ENCODE results near the gene SMIM20.
A peak's percentile ranks its signal among the peaks of the same experiment; 100 is the strongest.
"Not testable (repeated sequence)": the region's sequence is repeated elsewhere in the genome, so short reads cannot be mapped to it uniquely, and the experiment has no call there.

The SMIM20 gene

GRCh38 chr4:25913851-25914669 is at the start of gene SMIM20:
Gene SMIM20 (plus strand): TSS chr4:25914220. CDS start chr4:25914314, 94 bp downstream.
- DNase-seq = peak; percentile 90 to 93

GRCh38 chr4:25865586-25865985 is 48.4 kb upstream of the SMIM20 start:
- no peak for DNase-seq

- DNase-seq = not testable (repeated sequence)
These were observed 47.6 kb upstream of the SMIM20 start for GRCh38 chr4:25866401-25866800.

- no peak for DNase-seq
These were observed 46.2 kb upstream of the SMIM20 start for GRCh38 chr4:25867781-25868294.

DNA sequence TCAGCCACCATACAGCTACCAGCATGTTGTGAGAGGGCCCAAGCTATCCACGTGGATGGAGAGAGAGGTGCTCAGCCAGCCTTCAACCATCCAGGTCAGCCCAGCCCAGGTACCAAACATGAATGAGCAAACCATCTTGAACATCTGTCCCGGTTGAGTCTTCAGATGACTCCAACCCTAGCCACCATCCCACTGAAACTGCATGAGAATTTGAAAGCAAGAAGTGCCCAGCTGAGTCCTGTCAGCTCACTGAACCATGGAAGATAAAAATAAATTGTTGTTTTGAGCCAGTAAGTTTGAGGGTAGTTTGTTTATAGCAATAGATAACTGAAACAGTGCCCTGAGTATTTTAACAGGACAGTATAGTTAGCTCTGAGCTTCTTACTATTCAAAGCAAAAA is 43.9 kb upstream of the SMIM20 start:
- no peak for DNase-seq

DNA sequence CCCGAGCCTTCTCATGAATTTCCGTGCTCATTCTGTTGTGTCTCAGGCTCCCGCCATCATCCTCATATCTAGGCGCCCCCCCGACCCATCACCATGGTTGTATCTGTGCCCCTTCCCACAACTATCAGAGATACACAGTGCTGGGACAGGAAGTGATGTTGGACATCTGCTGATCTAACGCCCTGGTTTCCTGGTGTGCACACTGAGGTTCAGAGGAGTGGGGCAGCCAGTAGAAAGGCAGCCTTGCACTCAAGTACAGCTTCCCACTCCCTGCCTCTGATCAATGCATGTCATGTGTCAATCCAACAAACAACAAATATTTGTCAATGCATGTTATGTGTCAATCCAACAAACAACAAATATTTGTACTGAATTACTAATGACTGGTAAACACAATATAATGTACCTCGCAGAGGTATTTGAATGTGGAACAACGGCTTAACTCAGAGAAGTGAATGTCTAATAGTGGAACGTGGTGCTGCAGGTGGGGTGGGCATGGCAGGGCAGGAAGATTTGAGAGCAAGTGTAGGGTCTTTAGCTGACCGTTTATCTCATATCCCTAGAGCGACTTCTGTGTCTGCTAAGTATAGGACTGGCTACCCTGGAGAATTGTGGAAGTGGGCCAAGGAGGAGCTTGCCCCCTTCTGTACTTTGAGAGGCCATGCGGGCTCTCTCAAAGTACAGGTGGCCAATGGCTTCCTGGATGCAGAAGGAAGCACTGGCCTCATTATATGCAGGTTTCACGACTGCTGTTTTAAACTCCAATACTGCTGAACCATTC is 41.0 kb upstream of the SMIM20 start:
- no peak for DNase-seq

- DNase-seq = no peak
These were observed 40.3 kb upstream of the SMIM20 start for GRCh38 chr4:25873632-25874129.

GRCh38 chr4:25874655-25875054 is 39.4 kb upstream of the SMIM20 start:
- no peak for DNase-seq

- no peak for DNase-seq
These were observed 38.7 kb upstream of the SMIM20 start for GRCh38 chr4:25875281-25875745.

GRCh38 chr4:25878676-25879075 is 35.3 kb upstream of the SMIM20 start:
- DNase-seq = no peak

DNA sequence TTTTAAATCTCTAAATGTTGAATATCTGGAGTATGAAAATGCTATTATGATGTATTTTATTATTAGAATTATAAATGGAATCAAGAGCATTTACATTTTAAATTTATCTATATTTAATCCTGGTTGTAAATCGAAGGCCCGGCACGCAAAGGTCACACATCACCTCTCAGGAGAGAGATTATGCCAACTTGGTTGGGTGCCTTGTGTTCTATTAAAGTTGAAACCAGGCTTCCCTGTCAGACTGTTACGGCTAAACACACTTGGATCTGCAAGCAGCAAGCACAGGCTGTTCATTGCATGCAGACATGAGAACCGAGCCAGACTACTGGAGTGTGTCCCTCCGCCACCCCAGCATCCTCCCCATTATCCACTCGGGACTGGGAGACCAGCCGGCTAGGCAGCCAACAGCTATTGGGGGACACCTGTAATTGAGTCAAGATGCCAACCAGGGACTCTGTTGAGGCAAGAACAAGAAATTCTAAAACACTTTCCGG is 34.9 kb upstream of the SMIM20 start:
- DNase-seq = no peak

- no peak for DNase-seq
These were observed 34.4 kb upstream of the SMIM20 start for GRCh38 chr4:25879587-25879986.

GRCh38 chr4:25879991-25880651 is 33.9 kb upstream of the SMIM20 start:
- no peak for DNase-seq

DNA sequence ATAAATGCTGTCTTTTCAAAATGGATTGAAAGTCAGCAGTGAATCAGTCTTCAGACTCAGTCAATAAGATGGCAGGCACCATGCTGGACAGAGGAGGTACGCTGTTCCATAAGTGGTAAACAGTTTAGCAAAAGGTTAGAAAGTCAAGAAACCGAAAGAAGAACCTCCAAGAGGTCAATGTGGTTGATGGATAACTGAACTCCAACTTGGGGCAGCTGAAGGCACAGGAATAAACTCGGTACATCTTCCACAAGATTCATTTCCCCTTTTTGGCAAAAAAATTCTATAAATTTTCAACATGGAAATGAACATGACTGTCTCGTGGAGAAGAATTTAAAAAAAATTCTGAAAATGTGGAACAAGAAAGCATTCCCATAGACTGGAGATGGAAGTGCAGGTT is 32.8 kb upstream of the SMIM20 start:
- no peak for DNase-seq

- no peak for DNase-seq
These were observed 31.8 kb upstream of the SMIM20 start for GRCh38 chr4:25882226-25882625.

- no peak for DNase-seq
These were observed 30.5 kb upstream of the SMIM20 start for GRCh38 chr4:25883565-25883964.

DNA sequence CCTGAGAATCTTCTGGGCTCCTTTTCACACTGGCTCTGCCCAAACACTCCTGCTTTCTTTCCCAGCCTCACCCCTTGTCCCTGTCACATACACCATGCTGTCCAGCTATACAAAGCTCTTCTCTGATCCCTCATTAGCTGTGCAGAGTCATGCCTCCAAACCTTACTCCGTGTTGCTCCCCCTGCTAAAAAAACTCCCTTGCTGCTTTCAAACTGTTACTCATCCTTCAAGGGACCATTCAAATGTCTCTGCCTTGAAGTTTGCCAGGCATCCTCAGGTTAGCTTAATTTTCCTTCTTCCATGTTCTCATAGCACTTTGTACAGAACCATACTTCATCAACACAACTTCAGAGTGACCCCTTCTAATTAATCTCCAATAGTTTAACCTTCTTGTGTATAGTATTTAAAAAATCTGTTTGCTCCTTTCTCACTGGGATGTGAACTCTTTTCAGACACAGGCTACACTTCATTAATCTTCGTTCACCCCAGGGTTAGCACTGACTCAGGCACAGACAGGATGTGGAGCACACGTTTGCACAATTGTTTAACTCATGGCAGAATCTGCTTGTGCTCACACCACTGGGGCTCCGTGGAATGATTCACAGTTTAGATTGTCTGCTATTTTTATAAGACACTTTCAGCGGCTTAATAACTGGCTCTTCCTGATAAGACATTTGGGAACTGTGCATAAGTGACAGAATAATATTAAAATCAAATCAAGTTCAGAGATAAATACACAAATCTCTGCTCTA is 29.8 kb upstream of the SMIM20 start:
- DNase-seq = no peak

GRCh38 chr4:25888781-25889180 is 25.2 kb upstream of the SMIM20 start:
- no peak for DNase-seq

GRCh38 chr4:25889589-25890503 is 24.2 kb upstream of the SMIM20 start:
- no peak for DNase-seq

DNA sequence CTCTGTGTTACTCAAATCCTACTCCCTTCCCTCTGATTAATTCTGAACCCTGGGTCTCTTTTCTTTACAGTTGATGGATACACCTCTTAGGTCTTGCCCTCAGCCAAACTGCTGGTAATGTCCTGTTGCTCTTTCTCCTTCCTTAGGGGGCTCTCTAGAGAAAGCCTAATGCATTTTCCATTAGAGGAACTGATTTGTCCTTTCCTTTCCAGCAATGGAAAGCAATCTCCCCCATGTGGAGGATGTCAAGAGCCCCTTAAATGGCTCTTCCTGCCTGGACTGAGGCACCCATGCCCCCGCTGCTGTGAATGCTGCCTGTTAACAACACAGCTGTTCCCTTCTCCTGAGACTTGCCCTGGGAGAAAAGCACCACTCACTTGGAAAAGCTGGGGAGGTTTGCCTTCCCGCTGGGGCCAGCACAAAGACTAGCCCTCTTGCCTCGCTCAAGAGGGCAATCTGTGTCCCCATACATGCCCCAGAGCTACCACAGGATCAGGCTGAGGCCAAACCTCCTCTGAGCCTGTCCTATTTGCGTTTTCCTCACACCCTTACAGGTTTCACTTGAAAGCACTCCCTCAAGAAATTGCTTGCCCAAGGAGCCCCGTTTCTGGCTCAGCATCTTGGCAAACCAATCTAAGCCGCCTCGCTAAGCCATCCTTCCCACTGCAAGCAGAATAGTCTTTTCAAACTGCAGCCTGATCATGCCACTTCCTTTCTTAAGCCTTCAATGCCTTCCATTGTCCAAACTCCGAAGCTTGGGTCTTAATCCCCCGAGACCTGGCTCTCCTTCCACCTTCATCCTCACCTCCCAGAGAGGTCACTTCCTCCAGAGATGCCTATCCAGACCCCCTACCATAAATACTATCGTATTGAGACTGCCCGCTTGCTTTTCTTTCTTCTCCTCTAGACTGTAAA is 23.2 kb upstream of the SMIM20 start:
- no peak for DNase-seq
